GM11168 (cell line): ENCODE measurements around the gene PLS1.
"Not testable (repeated sequence)": the region's sequence is repeated elsewhere in the genome, so short reads cannot be mapped to it uniquely, and the experiment has no call there.

ENCODE experiments used
- in situ Hi-C: fragments of 300-500 bp; cut with MboI; formaldehyde crosslinking; loops from one replicate; pipeline ENCODE4 v1.12.0; 2022; ENCODE audit warnings: low sequenced_read_pairs; ENCODE audit not compliant: unreplicated experiment

Gene PLS1

GRCh38 chr3:142592268-142592667 lies 3.9 kb upstream of the PLS1 start:
- in situ Hi-C loops, result loop anchor here (10.0 kb wide), 1 partner anchor 403 kb away; no protein-coding TSS in a partner anchor

GRCh38 chr3:142595141-142595540 lies 1.1 kb upstream of the PLS1 start:
- in situ Hi-C loops, result loop anchor here (10.0 kb wide), 1 partner anchor 400 kb away; no protein-coding TSS in a partner anchor

- in situ Hi-C loops, result loop anchor here (10.0 kb wide), 1 partner anchor 399 kb away; no protein-coding TSS in a partner anchor
Observed at GRCh38 chr3:142595581-142595950, 627 bp upstream of the PLS1 start.

- in situ Hi-C loops, result loop anchor here (10.0 kb wide), 1 partner anchor 398 kb away; no protein-coding TSS in a partner anchor
Observed at GRCh38 chr3:142596726-142597088, 514 bp downstream of the PLS1 start.

GRCh38 chr3:142597906-142598305 lies 1.7 kb downstream of the PLS1 start:
- in situ Hi-C loops, result loop anchor here (10.0 kb wide), 1 partner anchor 397 kb away; no protein-coding TSS in a partner anchor

GRCh38 chr3:142601713-142602112 lies 5.5 kb downstream of the PLS1 start:
- in situ Hi-C loops, result no loop called here

- in situ Hi-C loops, result no loop called here
Observed at GRCh38 chr3:142602619-142603385, 6.6 kb downstream of the PLS1 start.

GRCh38 chr3:142603386-142603705 lies 7.2 kb downstream of the PLS1 start:
- in situ Hi-C loops, result not testable (repeated sequence)

- in situ Hi-C loops, result no loop called here
Observed at GRCh38 chr3:142604940-142605339, 8.7 kb downstream of the PLS1 start.

- in situ Hi-C loops, result no loop called here
Observed at GRCh38 chr3:142608631-142609030, 12.4 kb downstream of the PLS1 start.

GRCh38 chr3:142609136-142609535 lies 12.9 kb downstream of the PLS1 start:
- in situ Hi-C loops, result no loop called here

- in situ Hi-C loops, result no loop called here
Observed at GRCh38 chr3:142611206-142611605, 15.0 kb downstream of the PLS1 start.

GRCh38 chr3:142613491-142613890 lies 17.3 kb downstream of the PLS1 start:
- in situ Hi-C loops, result no loop called here

- in situ Hi-C loops, result no loop called here
Observed at GRCh38 chr3:142614059-142614626, 17.9 kb downstream of the PLS1 start.

- in situ Hi-C loops, result no loop called here
Observed at GRCh38 chr3:142615171-142615570, 19.0 kb downstream of the PLS1 start.

- in situ Hi-C loops, result no loop called here
Observed at GRCh38 chr3:142618917-142619461, 22.8 kb downstream of the PLS1 start.

GRCh38 chr3:142622405-142622804 lies 26.2 kb downstream of the PLS1 start:
- in situ Hi-C loops, result no loop called here

- in situ Hi-C loops, result no loop called here
Observed at GRCh38 chr3:142623194-142623593, 27.0 kb downstream of the PLS1 start.

- in situ Hi-C loops, result no loop called here
Observed at GRCh38 chr3:142624341-142625152, 28.4 kb downstream of the PLS1 start.

GRCh38 chr3:142625153-142625440 lies 28.9 kb downstream of the PLS1 start:
- in situ Hi-C loops, result no loop called here

- in situ Hi-C loops, result no loop called here
Observed at GRCh38 chr3:142626971-142627370, 30.8 kb downstream of the PLS1 start.
